DMS53 treated with DMSO at 0.1 percent for 48 hours (cell line): Measurements from ENCODE around the gene RPS6KA3.

Experiments used
- DNase-seq: peaks from one replicate; lab custom pipeline; 2025; ENCODE audit not compliant: unreplicated experiment; lab: John Stamatoyannopoulos, UW

Gene RPS6KA3

DNA sequence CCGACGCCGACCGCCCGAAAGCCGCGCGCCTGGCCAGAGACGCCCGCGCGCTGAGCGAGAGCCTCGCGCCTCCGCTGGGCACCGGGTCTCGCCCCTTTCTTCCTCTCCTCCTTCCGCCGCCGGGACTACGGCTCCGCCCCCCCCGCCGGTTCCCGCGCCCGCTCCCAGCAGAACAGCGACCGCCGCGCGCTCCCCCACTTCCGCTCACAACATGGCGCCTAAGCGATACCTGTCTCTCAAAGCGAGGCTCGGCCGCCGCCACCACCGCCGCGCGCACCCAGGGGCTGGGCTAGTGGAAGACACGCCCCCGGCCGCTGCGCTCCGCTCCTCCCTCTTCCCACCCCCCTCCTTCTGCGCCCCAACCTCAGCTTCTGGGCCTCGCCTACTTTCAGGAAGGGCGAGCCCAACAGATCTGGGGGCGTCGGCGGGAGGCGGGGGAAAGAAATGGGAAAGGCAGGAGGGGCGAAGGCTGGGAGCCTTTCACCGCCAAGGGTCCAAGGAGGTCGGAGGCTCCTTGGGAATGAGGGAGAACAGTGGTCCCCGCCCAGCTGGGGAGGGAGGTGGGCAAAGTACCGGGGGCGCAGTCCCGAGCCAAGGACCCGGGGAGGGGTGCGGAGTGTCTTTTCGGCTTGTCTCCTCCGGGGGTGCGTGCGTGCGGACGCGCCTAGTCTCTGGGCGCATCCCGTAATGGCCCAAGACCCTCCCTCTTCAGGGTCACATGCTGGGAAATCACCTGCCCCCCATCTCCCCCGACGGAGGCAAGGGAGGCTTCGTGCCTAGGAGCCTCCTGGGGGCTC is at the start of gene RPS6KA3:
Gene RPS6KA3, minus strand, starts transcription at position 100 of the 797 bp plus-strand sequence. CDS start 277 bp downstream, outside the sequence.
- DNase-seq: peak; percentile 81

DNA sequence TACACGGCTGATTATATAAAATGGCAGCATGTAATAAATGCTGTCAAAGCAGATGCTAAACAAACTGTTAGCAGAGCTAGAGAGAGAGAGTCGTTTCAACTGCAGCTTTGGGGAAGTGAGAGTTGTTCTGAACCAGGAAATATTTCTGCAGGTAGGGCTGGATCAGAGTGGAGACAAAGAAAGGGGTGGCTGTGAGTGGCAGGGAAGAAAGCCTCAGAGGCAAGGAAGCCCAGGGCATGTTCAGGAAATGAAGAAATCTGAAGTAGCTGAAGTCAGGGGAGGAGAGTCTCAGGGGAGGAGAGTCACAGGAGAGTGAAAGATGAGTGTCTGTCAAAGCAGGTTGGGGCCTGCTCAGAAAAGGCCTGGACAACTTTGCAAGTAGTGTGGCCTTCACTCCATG is 48.4 kb upstream of the RPS6KA3 start:
- DNase-seq: peak; percentile 14

DNA sequence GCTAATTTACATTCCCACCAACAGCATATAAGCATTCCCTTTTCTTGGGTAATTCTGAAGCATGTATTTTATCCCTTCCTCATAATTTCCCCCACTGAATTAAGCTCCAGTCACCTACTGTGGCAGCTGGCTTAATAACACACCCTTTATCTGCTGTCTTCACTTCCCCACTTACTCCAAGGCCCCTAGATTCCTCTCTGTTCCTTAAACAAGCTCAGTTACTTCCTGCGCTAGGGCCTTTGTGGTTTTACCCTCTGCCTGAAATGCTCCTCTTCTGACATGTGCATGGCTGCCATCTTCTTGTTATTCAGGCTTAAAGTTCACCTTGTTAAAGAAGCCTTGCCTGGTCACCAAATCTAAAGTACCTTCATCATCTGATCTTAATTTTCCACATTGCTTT is 47.2 kb upstream of the RPS6KA3 start:
- DNase-seq: no peak

DNA sequence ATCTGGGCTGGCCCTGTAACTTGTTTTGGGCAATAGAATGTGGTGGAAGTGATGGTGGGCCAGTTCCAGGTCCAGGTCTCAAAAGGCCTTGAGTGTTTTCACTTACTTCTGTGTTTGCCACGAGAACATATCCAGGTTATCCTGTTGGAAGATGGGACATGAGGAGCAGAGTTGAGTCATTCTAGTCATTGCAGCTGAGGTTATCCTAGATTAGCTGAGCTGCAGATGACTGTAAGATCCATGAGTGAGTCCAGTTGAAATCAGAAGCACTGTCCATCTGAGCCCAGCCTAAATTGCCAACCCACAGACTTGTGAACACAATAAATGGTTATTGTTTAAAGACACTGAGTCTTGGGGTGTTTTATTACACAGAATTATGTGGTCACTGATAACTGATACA is 45.3 kb upstream of the RPS6KA3 start:
- DNase-seq: no peak

DNA sequence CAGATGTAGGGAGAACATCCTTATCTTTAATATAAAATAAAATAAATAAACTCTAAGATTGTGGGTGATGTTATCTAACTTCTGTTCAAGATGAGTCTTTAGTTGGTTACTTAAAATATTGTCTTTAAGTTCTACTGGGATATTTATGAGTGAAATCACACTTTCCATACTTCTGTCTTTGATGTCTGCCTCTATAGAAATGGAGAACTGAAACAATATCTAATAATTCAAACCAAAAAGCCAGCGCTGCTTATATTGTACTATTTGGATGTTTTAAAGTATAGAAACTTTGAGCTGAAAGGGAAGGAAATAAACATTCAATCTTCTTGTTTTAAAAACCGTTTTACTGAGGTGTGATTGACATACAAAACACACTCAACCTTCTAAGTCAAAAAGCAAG is 44.8 kb upstream of the RPS6KA3 start:
- DNase-seq: no peak

DNA sequence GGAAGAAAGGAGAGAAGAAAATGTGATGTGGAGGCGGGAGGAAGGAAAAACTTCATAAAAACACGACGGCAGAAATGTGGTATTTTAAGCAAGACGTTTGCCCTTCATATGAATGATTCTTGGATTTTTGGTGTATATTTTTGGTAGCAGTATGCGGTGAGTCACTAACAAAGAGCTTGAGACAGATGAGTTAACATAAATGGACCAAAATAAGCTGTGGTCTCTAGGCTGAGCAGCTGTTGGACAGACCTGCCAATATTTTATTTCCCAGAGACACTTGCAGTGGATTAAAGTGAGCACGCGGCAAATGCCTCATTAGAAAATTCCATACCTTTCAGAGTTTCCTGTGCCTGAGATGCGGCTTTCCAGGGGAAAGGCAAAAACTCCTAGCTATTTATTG is 43.1 kb upstream of the RPS6KA3 start:
- no peak for DNase-seq

DNA sequence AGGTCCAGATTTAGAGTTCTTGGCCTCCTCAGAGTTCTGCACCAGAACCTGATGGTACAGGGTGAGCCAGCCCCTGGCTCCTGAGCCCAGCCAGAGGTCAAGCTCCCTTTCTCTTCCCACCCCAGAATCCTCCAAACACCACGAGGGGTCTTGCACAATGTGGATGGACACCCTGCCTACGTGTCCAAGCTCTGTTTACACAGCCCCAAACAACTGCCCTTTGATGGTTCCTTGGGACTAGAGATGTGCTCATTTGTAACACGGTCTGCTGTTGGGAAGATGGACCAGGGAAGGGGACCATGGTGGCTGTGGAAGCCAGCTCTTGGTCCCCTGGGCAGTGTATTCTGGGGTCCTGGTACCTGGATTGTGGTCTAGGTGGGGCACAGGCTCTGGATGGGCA is 40.0 kb upstream of the RPS6KA3 start:
- DNase-seq: no peak

DNA sequence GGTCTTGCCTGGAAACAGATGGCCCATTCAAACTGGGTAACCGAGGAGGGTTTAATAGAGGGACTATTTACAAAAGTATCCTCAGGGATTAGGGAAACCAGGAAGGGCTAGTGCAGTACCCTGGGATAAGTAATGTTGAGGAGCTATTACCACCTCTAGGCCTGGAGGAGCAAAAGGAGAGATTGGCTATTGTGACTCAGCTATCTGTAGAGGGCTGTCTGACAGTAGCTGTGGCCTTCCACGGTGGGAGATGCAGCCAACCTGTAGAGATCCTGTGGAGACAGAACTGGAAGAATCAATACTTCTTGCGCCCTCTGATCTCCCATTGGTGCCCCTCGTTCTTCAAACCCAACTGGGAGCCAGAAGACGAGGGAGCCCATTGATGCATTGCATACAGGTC is 34.1 kb upstream of the RPS6KA3 start:
- DNase-seq: no peak

DNA sequence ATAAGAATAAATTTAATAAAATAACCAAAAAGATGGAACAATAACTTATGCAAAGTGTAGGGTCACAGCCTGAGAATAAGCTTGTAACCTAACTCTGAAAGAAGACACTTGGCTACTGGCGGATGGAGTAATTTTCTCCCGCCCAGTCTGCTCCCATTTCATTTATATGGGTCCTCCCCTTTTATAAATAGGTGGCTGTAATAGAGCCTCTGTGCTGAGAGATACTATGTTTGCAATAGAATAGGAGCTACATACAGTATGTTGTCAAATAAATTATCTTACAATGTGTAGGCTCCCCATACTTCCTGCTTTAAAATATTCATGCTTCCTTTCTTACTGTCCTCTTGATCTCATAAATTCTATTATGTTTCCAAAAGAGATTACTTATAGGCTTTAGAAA is 28.2 kb upstream of the RPS6KA3 start:
- DNase-seq: no peak

DNA sequence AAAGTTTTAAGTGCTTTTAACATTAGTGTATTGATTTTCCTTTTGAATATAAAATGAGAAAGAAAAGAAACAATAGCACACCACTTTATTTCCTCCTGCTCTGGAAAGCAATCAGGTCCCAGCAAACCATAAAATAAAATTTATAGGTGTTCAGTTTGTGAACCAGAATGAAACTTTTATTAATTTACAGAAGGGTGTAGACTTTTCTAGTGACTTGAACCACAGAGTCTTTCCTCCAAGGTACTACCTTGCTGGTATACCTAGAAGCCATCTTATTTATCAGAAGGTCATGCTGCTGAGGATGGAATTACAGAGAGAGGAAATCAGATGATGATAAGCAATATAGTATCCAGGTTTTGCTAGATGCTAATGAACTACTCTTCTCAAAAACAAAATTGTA is 27.6 kb upstream of the RPS6KA3 start:
- no peak for DNase-seq

DNA sequence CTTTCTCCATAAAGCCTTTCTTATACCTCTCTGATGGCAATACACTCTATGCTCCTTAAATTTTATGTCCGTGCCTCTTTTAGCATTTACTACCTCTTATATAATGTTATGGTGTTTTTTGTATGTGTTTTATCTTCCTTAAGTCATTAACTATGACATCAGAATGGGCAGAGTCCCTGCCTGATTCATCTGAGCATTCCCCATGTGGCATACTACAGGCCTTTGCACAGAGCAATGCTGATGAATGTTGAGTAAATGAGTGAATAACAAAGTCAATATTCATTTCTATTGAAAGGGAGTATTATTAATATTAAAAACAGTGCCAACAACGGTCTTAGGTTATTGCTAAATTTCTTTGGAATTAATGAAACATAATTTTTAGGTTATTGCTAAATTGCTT is 18.8 kb upstream of the RPS6KA3 start:
- no peak for DNase-seq

DNA sequence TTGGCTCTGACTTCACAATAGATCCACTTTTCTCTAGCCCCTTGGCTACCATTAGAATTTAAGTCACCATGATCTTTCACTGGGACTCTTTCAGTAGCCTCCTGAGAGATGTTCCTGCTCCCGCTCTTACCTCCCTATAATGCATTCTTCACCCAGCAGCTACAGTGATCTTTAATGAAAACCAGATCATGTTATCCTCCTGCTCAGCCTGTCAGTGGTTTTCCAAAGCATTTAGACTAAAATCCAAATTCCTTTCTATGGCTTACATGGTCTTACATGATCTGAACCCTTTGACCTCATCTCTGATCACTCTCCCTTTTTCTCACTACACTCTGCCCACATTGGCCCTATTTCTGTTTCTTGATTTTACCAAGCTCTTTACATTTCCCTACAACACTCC is 18.3 kb upstream of the RPS6KA3 start:
- no peak for DNase-seq

DNA sequence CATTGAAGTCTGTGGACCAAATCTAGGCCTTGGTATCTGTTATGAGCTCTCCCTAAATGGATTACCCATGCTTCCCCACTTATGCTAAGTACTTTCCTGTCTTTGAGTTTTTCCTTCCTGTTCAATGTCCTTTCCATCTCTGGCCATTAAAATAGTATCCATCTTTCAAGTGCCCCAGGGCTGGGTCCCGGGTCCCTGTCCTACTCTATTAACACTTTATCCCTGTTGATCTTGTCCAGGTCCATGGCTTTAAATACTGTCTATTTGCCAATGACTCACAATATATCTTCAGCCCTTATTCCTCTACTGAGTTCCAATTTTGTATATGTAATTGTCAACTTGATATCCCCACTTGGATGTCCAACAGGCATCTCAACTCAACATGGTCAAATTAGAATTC is 17.7 kb upstream of the RPS6KA3 start:
- no peak for DNase-seq

DNA sequence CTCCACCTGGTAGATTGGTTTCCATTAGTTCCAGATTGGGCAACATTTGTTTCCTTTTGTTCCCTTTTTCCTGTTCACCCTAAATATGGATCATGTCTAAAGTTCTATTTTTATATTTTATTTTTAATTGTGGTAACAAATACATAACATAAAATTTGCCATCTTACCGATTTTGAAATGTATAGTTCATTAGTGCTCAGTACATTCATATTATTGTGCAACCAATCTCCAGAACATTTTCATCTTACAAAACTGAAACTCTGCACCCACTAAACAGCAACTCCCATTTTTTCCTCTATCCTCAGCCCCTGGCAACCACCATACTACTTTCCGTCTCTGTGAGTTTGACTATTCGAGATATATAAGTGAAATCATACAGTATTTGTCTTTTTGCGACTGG is 14.2 kb upstream of the RPS6KA3 start:
- DNase-seq: no peak

DNA sequence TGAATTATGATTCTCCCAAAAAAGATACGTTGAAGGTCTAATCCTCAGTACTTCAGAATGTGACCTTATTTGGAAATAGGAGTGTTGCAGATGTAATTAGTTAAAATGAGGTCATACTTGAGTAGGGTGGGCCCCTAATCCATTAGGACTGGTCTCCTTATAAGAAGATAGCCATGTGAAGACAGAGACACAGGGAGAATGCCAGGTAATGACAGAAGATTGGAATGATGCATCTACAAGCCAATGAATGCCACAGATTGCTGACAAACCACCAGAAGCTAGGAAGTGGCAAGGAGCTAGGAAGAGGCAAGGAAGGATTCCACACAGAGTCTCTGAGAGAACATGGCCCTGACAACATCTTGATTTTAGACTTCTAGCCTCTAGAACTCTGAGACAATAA is 7.4 kb upstream of the RPS6KA3 start:
- no peak for DNase-seq

DNA sequence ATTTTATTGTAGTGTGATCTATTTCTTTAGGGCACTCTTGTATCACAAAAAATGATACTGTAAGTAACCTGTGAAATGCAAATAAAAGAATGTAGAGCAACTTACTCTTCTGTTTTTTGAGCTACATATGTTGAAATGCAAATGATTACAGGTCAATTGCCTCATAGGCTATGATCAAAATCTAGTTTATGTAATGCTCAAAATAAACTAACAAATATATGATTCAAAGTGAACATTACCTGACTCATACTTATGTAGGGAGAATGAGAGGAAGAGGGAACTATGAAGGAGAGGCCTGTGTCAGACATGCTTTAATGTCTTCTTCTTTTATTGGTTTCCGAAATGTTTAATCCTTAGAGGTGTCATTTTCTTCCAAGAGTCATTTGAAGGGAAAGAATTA is 5.0 kb upstream of the RPS6KA3 start:
- DNase-seq: no peak

DNA sequence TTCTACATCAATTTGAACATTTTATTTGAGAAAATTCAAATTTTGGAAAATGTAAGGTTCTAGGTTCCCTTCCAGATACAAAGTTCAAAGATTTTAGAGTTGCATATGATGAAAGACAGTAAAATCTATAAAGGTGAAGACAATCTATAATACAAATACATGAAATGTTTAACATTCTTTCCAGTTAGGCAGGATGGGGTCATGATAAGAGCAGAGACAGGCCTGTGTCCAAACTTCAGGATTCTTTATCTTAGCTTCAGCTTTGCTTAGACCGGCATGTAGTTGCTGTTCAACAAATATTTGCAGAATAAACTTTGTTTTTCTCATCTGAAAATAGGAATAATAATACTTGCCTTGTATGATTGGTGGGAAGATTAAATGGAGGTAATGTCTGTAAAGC is 4.5 kb upstream of the RPS6KA3 start:
- no peak for DNase-seq

DNA sequence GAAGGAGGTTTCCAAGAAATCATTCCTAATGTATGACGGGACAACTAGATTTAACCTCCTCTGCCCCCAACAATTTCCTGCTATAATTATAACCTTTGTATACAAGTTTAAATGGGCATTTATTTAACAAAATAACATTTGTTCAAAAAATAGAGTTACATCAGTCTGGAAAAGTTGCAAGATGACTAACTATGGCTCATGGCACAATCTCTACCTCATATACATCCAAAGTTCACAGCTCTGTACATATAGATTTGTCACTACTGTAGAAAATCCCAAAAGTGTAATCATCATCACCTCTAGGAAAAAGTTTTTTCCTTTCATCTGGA is 3.8 kb upstream of the RPS6KA3 start:
- DNase-seq: no peak

DNA sequence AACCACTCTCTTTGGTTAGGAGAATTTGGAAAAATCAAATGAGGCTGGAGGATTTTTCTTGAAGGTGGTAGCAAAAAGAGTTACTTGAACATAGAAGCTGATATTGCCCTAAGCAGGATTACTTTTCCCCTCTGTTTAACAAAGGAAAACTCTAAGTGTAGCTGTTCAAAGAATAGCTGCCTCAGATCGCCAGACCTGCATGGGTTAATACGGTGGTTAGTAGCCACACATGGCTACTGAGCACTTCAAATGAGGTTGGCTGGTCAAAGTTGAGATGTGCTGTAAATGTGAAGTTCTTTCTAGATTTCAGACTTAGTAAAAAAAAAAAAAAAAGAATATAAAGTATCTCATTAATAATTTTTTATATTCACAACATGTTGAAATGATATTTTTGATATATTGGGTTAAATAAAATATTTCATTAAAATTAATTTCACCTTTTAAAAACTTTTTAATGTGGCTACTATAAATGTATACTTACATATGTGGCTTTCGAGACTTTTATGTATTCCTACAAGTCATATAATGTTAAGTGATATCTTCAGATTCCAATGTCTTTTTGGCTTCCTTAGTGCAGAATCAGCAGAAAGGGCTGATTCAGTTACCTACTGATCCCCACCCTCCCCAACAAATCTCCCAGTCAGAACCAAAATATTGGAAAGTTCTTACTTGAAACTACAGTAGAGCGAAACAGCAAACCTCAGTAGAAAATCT is 3.3 kb upstream of the RPS6KA3 start:
- no peak for DNase-seq

DNA sequence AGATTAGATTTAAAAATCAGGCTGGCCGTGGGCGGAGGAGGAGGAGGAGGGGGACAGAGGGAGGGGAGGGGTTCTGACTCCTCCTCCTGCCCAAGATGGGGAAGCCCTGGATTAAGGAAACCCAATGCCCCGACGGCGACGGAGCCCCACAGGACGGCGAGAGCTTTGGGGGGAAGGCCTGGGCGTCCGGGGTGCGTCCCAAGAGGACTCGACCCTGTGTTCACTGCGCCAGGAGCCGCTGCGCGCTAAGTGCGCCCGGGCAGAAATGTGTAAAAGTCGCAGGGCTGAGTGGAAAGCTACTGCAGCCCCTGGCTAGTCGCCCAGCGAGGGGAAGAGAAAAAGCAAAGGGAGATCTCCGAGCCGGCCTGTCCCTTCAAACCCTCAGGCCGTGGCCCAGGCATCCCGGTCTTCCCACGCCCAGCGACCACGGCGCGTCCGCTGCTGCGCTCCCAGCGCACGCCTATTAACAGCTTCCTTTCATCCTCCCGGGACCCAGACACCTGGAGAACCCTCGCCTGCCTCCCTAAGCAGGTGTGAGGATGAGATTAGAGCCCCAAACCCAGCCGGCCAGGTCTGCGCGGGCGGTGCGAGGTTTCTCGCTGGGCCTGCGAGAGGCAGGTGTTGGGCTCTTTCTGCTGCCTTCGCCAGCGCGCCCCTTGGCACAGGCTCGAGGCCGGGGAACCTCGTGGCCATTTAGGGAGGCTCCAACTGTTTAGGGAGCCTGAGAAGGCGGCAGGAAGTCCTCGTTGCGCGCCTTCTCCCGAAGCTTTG is 1.4 kb upstream of the RPS6KA3 start:
- DNase-seq: peak; percentile 50

DNA sequence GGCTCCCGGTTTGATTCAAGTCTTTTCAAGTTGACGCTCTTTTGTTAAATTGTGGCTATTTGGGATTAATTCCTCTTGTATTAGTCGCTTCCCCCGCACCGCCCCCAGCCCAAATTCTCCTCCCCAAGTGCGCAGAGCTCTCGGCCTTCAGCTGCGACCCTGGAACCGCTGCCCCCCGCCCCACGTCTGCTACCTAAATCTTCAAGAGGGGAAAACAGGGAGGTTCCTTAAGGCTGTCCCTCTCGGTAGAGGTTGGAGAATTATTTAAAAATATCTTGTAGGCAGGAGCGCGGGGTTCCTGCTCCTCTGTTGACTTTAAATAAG is 860 bp upstream of the RPS6KA3 start:
- no peak for DNase-seq
